Stomach (tissue), 9 donors: ENCODE measurements around the gene APOM. TPM values are rescaled to one million over a fixed set of nuclear protein-coding genes. Genes with fewer than 3 reads are reported as not detected.

Experiments used
- DNase-seq, 2 donors: peaks; one replicate each; pipeline versions ENCODE4 v3.0.0 to v3.0.0-alpha.2; 2013 to 2019
- H3K27ac ChIP-seq, 5 donors: fragments of 200-600 bp in 4 of 5; sonication (generic) in 4 of 5; one replicate each; pipeline ENCODE4 v1.5.1; 2013 to 2019; ENCODE audit warnings: mild to moderate bottlenecking in 1 of 5, moderate library complexity in 1 of 5
- H3K27me3 ChIP-seq, 3 donors: fragments of 200-600 bp; sonication (generic); one replicate each; pipeline ENCODE4 v1.5.1; 2017 to 2019; ENCODE audit warnings: mixed run types in 1 of 3
- H3K36me3 ChIP-seq, 4 donors: fragments of 200-600 bp; sonication (generic); 1 replicate in 3 of 4; 2 replicates in 1 of 4; pipeline ENCODE4 v1.5.1; 2016 to 2019
- H3K4me1 ChIP-seq, 4 donors: fragments of 200-600 bp; sonication (generic); one replicate each; pipeline ENCODE4 v1.5.1; 2016 to 2019
- H3K4me3 ChIP-seq, 4 donors: fragments of 200-600 bp; sonication (generic) in 3 of 4; one replicate each; pipeline ENCODE4 v1.5.1; 2016 to 2019; ENCODE audit warnings: mild to moderate bottlenecking in 1 of 4
- H3K9me3 ChIP-seq, 4 donors: fragments of 200-600 bp; sonication (generic); one replicate each; pipeline ENCODE4 v1.5.1; 2016 to 2019
- CTCF ChIP-seq, 7 experiments: fragments of 450-650 bp in 4 of 7; fragments of 200-600 bp in 3 of 7; sonication (generic) in 3 of 7; IDR thresholded peaks; one replicate each; pipeline ENCODE4 v1.5.1; 2016 to 2019; ENCODE audit warnings: antibody characterized with exemption in 7 of 7, control low read depth in 2 of 7, mild to moderate bottlenecking in 1 of 7
- EP300 ChIP-seq: sonication (generic); formaldehyde crosslinking; IDR thresholded peaks from one replicate; pipeline ENCODE4 v1.6.1; 2017; ENCODE audit warnings: antibody characterized with exemption
- POLR2A ChIP-seq, 4 donors: fragments of 450-650 bp; IDR thresholded peaks; one replicate each; pipeline ENCODE4 v1.6.1; 2016; ENCODE audit warnings: antibody characterized with exemption in 4 of 4, control low read depth in 2 of 4, mild to moderate bottlenecking in 1 of 4, moderate library complexity in 1 of 4
- POLR2AphosphoS5 ChIP-seq, 3 donors: sonication (generic); formaldehyde crosslinking; IDR thresholded peaks; one replicate each; pipeline ENCODE4 v1.6.1; 2016; ENCODE audit warnings: antibody characterized with exemption in 3 of 3
- WGBS, 5 donors: extraction: QIAGEN DNeasy Blood & Tissue Kit in 3 of 5; methylation state at CpG; one replicate each; pipeline versions ENCODE4 v1.1.5 to v1.1.7; 2013 to 2018; 5-methylcytosine and 5-hydroxymethylcytosine counted together
- intact Hi-C: fragments of 100-400 bp; cut with DNase I; formaldehyde crosslinking; loops from one replicate; pipeline ENCODE4 v1.15.1; 2023; ENCODE audit warnings: low total_unique reads
- polyA plus RNA-seq, 3 donors: library from polyadenylated mRNA; stranded (reverse); fragments of 200-250 nt; gene quantifications; one replicate each; pipeline ENCODE4 v1.2.3, GENCODE V29; 2013
- total RNA-seq, 5 donors: library from RNA; depleted of rRNA; stranded (reverse); fragments of >200 nt; gene quantifications; one replicate each; pipeline versions ENCODE4 v1.1.0 to v1.2.3, GENCODE V29; 2014 to 2016
- donor health status: healthy with polysubstance abuse.
- donor health status: Bipolar disorder and iron deficiency.
- donor health status: healthy.

The APOM gene
- total and polyA plus RNA-seq, 8 donors, result 1.3 to 14.2 (median 6.4) TPM; not detected in 3

GRCh38 chr6:31610968-31611367, 44.7 kb upstream of the APOM start:
- Histone ChIP-seq H3K27ac (no peak overlapping the region), H3K27me3 (no peaks in the 10 kb centered on the region), H3K4me1 (no peaks in the 10 kb centered on the region), H3K36me3 (no peaks in the 10 kb centered on the region), H3K4me3 (no peak overlapping the region), H3K9me3 (no peaks in the 10 kb centered on the region)
- intact Hi-C loops, result no loop called here
- TF ChIP-seq POLR2A (IDR thresholded peaks at IDR 0.05), result no peak
- TF ChIP-seq EP300, result no peak
- no peak for TF ChIP-seq CTCF (IDR thresholded peaks at IDR 0.05)
- no peak for TF ChIP-seq POLR2AphosphoS5 (IDR thresholded peaks at IDR 0.05)
- WGBS, 5 donors, result 77 to 94% (median 86%) methylated on average over 4 of the region's 4 CpGs
- DNase-seq, result no peak

GRCh38 chr6:31614075-31614619, 41.5 kb upstream of the APOM start:
- no peak for TF ChIP-seq POLR2A (IDR thresholded peaks at IDR 0.05)
- no peak for TF ChIP-seq CTCF (IDR thresholded peaks at IDR 0.05)
- no peak for TF ChIP-seq POLR2AphosphoS5 (IDR thresholded peaks at IDR 0.05)
- TF ChIP-seq EP300, result no peak
- intact Hi-C loops, result no loop called here
- peaks cover 0 to under 1% (median 0%) of the 10 kb centered on the region in 4 donors for H3K4me1 ChIP-seq
- no peaks in the 10 kb centered on the region for H3K36me3 ChIP-seq
- no peak overlapping the region for H3K4me3 ChIP-seq
- DNase-seq, result no peak
- no peaks in the 10 kb centered on the region for H3K27me3 ChIP-seq
- H3K27ac ChIP-seq, result peak overlapping the region in 2 of 5 donors; percentile 43 to 67
- no peaks in the 10 kb centered on the region for H3K9me3 ChIP-seq
- WGBS, 5 donors, result 65 to 82% (median 77%) methylated on average over 7 to 8 of the region's 8 CpGs

GRCh38 chr6:31614684-31615578, 40.8 kb upstream of the APOM start, which contains the start of gene AIF1:
AIF1 (plus strand) TSS chr6:31615234; CDS start chr6:31615330, 96 bp downstream.
- intact Hi-C loops, result no loop called here
- Histone ChIP-seq H3K4me3 (peak within 1 kb of the TSS in 3 of 4 donors; percentile 3 to 31 (median 27)), H3K9me3 (no peaks in the 10 kb centered on the region), H3K27ac (peak within 1 kb of the TSS in 4 of 5 donors; percentile 18 to 67 (median 36)), H3K27me3 (no peaks in the 10 kb centered on the region), H3K4me1 (peaks cover 0 to 7% (median 0%) of the 10 kb centered on the region in 4 donors), H3K36me3 (no peaks in the 10 kb centered on the region)
- DNase-seq, result no peak
- 49 to 61% (median 58%) methylated on average over 6 of the region's 6 CpGs for WGBS, 5 donors
- TF ChIP-seq POLR2A (IDR thresholded peaks at IDR 0.05) (no peak), EP300 (no peak), POLR2AphosphoS5 (IDR thresholded peaks at IDR 0.05) (no peak), CTCF (IDR thresholded peaks at IDR 0.05) (no peak)

- peak in 1 of 2 donors; percentile 47 for DNase-seq
- 62 to 69% (median 67%) methylated on average over 7 of the region's 7 CpGs for WGBS, 5 donors
Measured at GRCh38 chr6:31615748-31616147, 39.9 kb upstream of the APOM start.

More at GRCh38 chr6:31615748-31616147, 39.9 kb upstream of the APOM start:
- intact Hi-C loops, result no loop called here
- Histone ChIP-seq H3K36me3 (no peaks in the 10 kb centered on the region), H3K27ac (peak overlapping the region in 4 of 5 donors; percentile 18 to 67 (median 36)), H3K4me3 (peak overlapping the region in 3 of 4 donors; percentile 3 to 31 (median 27)), H3K27me3 (no peaks in the 10 kb centered on the region), H3K4me1 (peaks cover 0 to 7% (median 0%) of the 10 kb centered on the region in 4 donors), H3K9me3 (no peaks in the 10 kb centered on the region)
- no peak for TF ChIP-seq EP300
